HG02571 (cell line): Measurements from ENCODE around the gene MINDY4.
"Not testable (repeated sequence)": the region's sequence is repeated elsewhere in the genome, so short reads cannot be mapped to it uniquely, and the experiment has no call there.

ENCODE experiments used
- ATAC-seq: cut with Tn5 transposase; IDR thresholded peaks from one replicate; pipeline ENCODE4 v1.9.1; 2021; ENCODE audit warnings: mild to moderate bottlenecking, moderate library complexity; ENCODE audit not compliant: unreplicated experiment

Gene MINDY4

GRCh38 chr7:30799976-30800661 is 28.9 kb downstream of the MINDY4 start:
- ATAC-seq: no peak

DNA sequence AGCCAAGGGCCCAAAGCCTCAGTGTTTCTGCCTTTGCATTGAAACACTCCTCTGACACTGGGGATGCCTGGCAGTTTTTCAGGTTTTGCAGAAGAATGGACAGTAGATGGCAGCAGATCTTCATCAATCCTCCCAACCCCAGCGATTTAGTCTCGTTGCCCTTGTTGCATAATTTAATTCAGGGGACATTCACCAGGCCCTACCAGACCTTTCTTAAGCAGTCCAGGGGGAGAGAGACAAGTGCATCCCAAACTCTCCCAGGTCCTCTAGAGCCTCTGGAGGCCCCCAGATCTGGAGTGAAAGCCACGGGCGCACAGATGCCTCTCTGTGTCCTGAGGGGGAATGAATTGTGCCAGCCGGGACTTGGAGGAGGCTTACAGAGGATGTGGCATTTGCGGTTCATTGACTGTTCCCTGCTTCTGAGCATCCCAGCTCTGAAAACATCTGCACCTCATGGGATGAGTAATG is 29.6 kb downstream of the MINDY4 start:
- no peak for ATAC-seq

- no peak for ATAC-seq
Measured at GRCh38 chr7:30802812-30803211, 31.6 kb downstream of the MINDY4 start.

DNA sequence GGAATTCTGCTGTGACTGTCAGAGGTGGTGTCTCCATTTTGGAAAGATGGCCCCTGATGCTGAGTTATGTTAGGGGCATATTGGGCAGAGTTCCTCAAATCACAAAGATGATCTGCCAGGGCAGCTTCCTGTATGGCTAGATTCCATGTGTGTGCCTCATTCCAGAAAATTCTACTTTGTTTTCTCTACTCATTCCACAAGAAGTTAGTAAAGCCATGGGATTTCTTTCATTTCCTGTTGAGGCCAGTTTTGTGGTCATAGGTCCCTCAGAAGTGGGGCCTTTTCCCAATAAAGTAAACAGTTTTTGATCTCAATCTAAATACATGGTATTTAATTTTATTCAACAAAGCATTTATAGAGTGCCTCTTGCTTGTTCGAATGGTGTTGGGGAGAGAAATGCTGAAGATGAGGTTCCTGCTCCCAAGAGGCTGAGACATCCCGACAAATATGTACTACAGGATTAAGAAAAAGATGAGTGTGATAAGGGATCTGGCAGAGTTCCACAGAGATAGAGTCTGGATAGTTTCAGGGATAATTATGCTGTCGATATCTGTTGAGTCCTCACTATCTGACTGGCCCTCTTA is 33.0 kb downstream of the MINDY4 start:
- ATAC-seq: no peak

DNA sequence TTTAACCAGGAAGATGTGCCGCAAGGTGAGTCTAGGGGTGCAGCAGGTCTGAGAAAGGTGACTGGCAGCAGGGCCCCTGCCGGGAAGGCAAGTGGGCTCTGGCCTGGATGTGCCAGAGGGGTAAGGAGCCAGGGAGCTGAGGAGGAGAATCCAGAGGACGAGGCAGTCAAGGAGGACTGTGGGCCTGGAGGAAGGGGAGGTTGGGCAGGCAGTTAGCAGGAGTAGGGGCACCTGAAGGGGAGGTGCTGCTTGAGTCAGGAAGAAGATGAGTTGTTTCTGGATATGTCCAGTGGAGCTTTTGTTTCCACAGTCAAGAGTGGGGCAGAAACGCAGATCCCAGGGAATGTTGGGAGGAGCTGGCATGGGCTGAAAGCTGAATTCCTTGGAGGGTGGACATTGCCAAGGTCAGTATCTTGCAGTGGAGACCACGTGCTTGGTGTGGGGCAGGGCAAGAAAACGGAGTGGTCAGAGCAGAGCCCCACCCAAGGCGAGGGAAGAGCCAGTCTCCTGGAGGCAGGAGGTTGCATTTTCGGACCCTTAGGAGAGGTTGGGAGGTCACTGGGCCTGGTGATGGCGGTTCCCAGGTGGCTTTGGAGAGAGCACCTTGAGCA is 34.0 kb downstream of the MINDY4 start:
- ATAC-seq: no peak

- ATAC-seq: no peak
Measured at GRCh38 chr7:30805931-30806330, 34.7 kb downstream of the MINDY4 start.

GRCh38 chr7:30807477-30807876 is 36.3 kb downstream of the MINDY4 start:
- not testable (repeated sequence) for ATAC-seq

- ATAC-seq: not testable (repeated sequence)
Measured at GRCh38 chr7:30807941-30808340, 36.7 kb downstream of the MINDY4 start.

GRCh38 chr7:30810986-30811385 is 39.8 kb downstream of the MINDY4 start:
- ATAC-seq: no peak

- ATAC-seq: no peak
Measured at GRCh38 chr7:30812676-30813075, 41.5 kb downstream of the MINDY4 start.

- ATAC-seq: no peak
Measured at GRCh38 chr7:30813466-30813865, 42.2 kb downstream of the MINDY4 start.

DNA sequence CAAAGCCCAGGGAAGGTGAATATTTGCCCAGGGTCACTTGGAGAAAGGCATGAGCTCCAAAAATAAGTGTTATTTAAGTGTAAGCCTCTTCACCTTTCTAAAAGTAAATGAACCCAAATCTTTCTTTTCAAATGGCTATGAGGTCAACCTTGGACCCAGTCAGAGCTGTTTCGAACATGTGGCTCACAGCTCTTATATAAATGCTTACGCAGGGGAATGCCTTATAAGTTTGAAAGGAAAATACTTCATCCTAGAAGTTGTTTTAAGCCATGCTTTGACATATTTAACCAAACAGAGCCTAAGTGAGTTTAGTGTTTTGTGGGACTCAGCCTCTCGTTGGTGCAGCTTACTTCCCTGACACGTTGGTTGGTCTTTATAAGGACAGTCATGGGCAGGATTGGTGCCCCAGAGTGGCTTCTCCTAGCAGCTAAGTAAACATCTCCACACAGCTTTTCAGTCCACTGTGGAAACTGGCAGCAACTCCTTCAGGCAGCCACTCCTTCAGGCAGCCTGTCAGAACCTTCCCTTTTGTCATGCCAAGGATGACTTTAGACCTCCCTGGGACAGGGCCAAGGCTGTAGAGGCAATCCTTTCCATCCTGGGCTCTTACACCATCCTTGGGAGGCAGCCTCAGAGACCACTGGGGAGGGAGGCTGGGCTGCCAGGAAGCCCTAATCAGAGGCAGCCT is 43.6 kb downstream of the MINDY4 start:
- ATAC-seq: no peak

DNA sequence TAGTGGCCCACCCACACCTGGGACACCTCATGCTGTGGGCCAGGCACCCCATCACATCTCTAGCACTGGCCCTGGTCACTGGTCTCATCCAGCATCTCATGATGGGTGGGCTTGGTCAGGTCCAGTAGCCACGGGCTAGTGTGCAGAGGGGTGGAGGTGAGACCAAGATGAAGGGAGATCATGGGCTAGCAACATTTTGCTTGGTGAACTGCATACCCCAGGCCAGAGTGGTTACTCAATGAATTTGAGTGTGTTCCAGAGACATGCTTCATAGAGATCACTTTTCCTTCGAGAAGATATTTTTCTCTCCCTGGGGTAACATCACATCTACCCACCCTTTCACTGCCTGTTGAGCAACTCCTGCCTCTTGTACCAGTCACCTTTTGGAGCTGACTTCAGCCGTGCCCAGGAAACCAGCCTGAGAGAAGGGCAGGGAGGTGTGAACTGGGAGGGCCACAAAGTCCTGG is 44.2 kb downstream of the MINDY4 start:
- ATAC-seq: no peak

GRCh38 chr7:30815951-30816644 is 44.9 kb downstream of the MINDY4 start:
- ATAC-seq: no peak

GRCh38 chr7:30816645-30817370 is 45.6 kb downstream of the MINDY4 start:
- ATAC-seq: no peak

DNA sequence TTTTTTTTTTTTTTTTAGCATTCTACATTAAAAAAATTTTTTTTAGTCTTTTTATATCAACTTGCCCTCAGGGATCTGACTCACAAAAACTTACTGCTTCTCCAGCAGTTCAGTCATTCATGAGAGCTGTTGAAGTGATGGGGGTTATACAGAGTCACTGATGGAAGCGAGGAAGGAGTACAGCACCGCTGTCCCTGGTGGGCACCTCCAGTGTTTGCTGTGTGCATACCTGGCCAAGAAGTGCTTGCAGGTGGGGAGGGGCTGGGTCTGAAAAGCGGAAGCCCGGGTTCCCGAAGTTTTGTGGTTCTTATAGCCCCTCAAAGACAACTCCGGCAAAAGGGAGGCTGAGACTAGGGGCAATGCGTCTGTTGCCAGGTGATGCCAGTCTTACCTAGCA is 46.2 kb downstream of the MINDY4 start:
- no peak for ATAC-seq

DNA sequence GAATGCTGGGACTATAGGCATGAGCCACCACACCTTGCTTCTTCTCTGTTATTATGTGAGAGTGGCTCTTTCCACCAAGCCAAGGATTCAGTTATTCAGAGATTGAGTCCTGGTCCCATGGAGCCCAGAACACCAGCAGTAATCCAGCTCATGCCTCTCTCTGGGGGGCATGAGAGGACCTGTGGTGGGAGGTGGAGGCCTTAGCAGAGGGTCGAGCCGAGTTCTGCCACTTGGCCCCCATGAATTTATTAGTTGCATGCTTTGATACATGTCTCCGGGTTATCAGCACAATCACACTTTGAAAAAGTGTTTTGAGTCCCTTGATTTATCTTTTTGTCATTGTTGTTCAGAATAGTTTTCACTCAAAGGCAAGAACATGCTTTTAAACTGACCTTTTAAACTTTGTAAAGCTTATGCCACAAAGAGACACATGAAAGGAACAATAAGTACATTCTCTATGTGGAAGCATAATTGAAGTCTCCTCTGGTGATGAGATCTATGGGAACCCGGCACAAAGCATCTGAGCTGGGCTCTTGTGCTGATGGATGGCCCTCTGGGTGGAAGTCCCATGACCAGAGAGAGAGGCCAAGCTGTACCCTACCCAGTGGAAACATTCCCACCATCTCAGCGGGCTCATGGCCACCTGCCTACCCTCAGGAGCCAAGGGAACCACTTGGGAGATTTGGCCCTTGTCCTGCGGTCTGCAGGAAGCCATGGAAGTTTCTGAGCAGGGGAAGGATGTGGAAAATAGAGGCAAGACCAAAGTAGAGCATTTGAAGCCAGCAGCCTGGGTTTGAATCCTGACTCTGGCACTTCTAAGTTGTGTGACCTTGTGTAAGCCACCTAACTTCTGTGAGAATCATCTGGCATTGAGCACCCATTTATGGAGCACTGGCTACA is 53.9 kb downstream of the MINDY4 start:
- ATAC-seq: no peak

DNA sequence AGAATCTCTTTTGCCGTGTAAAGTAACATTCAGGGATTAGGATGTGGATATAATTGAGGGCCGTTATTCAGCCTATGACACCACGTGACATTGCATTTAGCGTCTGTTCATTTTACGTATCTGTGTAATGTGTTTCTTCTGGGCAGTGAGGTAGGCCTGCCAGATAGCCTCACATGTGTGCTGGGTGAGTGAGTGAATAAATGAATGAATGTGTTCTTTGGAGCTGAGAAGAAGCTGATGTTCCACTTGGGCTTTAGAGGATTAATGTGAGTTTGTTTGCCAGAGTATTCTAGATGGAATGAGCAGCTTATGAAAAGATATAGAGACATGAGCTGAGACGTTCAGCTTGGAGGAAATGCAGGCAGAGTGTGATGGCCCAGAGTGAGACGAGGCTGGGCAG is 55.0 kb downstream of the MINDY4 start:
- no peak for ATAC-seq

DNA sequence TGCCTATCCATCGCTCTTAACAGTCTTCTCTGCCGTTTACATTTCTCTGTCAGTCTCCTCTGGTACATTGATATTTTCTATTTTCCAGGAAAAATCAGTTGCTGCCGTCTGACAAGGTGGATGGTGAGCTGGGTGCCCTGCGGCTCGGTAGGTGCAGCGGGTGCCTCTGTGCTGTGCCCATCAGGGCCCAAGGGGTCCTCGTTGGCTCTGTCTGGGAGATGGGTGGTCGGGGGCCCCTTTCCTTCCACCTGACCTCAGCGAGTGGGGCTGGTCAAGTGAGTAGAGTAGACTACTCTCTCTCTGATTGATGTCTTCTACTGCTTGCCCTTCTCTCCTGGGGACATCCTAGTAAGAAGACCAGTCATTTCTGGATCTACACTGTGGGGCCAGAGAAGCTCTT is 57.4 kb downstream of the MINDY4 start:
- ATAC-seq: no peak
